GM18909 (cell line): Measurements from ENCODE around the gene SMIM1.
"Not testable (repeated sequence)": the region's sequence is repeated elsewhere in the genome, so short reads cannot be mapped to it uniquely, and the experiment has no call there.

Experiments used
- ATAC-seq: cut with Tn5 transposase; IDR thresholded peaks from one replicate; pipeline ENCODE4 v1.9.1; 2021; ENCODE audit warnings: mild to moderate bottlenecking; ENCODE audit not compliant: unreplicated experiment, poor library complexity

Gene SMIM1

DNA sequence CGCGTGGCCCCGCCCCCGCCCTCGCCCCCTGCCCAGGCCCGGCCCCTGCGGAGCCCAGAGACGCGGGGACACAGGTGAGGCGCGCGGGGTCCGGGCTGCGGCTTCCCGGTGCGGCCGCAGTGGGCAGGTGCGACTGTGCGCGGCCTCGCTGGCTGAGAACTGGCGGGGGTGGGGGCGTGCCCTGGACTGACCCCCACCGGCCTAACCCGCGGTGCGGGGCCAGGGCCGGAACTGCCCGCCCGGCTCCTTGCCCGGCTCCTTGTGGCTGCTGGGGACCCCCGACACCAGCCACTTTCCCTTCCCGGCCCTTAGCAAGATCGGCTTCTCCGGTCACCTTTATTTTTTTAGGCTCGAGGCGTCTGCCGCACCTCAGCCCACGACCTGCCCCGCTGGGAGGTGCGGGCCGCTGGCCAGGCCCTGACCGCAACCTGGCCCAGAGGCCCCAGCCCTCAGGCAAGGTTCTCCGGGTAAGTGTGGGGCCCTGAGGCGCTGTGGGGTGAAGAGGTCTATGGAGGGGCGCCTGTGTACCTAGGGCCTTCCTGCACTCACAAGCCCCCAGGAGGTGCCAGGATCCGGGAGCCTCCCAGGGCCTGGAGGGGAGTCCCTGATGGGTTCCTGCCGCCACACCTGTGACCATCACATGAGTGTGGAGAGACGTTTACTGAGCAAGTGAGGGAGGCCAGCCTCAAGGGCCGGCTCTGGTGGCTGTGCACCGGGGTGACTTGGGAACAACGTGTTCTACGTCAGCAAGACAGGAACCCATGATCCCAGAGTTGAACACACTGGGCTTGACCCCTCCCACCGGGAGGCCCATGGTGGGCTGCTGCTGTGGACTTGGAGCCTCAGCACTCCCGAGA is at the start of gene SMIM1:
TSS of gene SMIM1 (plus strand) at position 35 of the 857 bp plus-strand sequence. CDS start 2,625 bp downstream, outside the sequence.
- ATAC-seq, result peak; percentile 24

DNA sequence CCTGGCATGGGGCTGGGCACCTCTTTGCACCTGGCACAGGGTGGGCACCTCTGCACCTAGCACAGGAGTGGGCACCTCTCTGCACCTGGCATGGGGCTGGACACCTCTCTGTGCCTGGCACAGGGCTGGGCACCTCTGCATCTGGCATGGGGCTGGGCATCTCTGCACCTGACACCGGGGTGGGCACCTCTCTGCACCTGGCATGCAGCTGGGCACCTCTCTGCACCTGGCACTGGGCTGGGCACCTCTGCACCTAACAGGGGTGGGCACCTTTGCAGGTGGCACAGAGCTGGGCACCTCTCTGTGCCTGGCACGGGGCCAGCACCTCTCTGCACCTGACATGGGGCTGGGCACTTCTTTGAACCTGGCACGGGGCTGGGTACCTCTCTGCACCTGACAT is 49.7 kb upstream of the SMIM1 start:
- ATAC-seq, result no peak

GRCh38 chr1:3724416-3725030 is 48.0 kb upstream of the SMIM1 start:
- ATAC-seq, result not testable (repeated sequence)

GRCh38 chr1:3725366-3725765 is 47.2 kb upstream of the SMIM1 start:
- no peak for ATAC-seq

GRCh38 chr1:3727042-3727824 is 45.3 kb upstream of the SMIM1 start:
- ATAC-seq, result no peak

GRCh38 chr1:3727825-3728776 is 44.4 kb upstream of the SMIM1 start:
- ATAC-seq, result no peak

GRCh38 chr1:3729594-3730542 is 42.7 kb upstream of the SMIM1 start:
- ATAC-seq, result no peak

- no peak for ATAC-seq
These were observed 41.9 kb upstream of the SMIM1 start for GRCh38 chr1:3730543-3731247.

DNA sequence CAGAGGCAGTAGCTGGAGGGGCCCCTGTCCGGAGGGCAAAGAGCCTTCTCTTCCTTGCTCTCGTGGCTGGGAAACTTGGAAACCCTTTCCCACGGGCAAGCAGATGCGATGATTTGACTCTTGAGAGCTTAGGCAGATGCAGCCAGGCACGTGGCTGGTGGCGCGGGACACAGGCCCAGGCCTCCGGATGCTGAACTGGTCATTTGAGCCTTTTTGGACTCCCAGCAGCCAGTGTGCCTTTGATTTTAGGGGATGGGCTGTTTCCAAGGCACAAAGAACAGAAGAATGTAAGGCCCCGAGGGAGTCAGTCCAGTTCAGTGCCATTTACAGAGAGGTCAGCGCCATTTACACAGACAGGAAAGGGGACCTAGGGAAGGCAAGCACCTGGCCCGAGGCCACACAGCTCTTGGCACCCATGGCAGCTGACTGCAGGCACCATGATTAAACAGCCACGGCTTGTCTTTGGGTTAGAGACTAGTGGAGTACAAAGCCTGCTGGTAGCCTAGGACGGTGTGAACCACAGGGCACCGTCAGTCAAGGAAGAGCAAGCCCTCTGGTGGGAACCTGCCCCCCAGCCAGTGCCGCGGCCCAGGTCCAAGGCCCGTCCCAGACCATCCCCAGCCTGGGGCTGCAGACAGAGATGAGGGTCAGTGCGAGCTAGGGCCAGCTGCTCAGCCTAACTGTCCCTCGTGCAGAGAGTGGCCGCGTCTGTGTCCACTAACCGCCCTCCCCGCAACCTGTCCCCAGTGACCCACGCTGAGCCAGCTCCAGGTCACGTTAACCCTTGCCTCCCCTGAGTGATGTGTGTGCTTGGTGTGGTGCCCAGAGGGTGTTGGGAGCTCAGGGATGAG is 40.7 kb upstream of the SMIM1 start:
- ATAC-seq, result no peak

DNA sequence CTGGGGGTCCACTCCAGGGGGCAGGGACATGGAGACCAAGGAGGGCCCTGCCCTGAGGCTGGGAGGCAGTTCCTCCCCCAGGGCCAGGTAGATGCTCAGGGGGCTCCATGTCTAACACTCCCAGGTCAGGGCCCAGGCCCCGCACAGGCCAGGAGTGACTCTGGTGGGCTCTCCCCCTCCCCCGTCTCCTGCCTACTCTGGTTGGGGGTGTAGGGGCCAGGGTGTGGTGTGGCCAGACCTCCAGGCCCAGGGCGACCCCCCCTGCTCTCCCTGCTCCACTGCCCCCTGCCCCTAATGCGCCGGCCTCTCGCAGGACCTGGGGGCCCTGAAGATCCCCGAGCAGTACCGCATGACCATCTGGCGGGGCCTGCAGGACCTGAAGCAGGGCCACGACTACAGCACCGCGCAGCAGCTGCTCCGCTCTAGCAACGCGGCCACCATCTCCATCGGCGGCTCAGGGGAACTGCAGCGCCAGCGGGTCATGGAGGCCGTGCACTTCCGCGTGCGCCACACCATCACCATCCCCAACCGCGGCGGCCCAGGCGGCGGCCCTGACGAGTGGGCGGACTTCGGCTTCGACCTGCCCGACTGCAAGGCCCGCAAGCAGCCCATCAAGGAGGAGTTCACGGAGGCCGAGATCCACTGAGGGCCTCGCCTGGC is 40.0 kb upstream of the SMIM1 start:
- ATAC-seq, result no peak

DNA sequence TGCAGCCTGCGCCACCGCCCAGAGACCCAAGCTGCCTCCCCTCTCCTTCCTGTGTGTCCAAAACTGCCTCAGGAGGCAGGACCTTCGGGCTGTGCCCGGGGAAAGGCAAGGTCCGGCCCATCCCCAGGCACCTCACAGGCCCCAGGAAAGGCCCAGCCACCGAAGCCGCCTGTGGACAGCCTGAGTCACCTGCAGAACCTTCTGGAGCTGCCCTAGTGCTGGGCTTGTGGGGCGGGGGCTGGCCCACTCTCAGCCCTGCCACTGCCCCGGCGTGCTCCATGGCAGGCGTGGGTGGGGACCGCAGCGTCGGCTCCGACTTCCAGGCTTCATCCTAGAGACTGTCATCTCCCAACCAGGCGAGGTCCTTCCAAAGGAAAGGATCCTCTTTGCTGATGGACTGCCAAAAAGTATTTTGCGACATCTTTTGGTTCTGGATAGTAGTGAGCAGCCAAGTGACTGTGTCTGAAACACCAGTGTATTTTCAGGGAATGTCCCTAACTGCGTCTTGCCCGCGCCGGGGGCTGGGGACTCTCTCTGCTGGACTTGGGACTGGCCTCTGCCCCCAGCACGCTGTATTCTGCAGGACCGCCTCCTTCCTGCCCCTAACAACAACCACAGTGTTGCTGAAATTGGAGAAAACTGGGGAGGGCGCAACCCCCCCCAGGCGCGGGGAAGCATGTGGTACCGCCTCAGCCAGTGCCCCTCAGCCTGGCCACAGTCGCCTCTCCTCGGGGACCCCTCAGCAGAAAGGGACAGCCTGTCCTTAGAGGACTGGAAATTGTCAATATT is 39.3 kb upstream of the SMIM1 start:
- no peak for ATAC-seq

GRCh38 chr1:3733883-3734589 is 38.5 kb upstream of the SMIM1 start:
- no peak for ATAC-seq

DNA sequence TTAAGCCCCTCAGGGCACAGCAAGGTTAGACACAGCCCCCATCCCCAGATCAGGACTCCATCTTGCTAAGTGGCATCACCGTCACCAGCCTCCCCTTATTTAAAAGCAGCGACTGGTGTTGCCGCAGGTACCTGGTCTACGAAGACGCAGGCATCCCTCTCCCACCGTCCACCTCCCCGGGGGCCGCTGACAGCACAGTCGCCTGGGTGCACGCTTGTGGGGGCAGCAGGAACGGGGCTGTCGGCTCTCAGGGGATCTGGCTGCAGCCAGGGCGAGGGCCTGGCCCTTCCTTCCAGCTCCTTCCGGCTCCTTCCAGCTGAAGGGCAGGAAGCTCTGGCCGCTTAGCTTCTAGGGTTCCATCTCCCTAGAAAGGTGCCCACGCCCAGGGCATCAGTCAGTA is 37.9 kb upstream of the SMIM1 start:
- ATAC-seq, result no peak

DNA sequence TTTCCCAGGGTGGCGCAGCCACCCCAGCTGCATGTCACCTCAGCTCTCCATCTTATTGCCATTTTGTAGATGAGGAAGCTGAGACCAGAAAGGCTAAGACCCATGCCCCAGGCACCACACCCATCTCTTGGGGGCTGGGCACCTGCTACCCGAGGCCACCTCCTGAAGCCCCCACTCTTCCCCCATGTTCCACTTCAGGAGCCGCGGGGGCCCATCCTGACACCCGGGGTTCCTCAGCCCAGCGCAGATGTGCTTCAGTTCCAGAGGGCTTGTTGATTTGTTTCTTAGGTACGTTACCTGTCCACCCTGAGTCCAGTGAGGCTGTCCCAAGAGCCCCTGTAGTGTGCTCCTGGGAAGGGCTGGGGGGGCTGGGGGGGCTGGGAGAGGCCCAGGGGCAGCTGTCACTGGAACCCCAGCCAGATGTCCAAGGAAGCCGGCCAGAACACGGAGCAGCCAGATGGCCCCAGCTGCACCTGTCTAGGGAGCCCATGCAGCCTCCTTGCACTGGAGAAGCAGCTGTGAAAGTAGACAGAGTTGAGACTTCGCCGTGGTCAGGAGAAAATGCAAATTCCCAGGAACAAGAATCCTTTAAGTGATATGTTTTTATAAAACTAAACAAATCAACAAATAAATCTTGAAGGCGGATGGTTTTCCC is 37.4 kb upstream of the SMIM1 start:
- no peak for ATAC-seq

DNA sequence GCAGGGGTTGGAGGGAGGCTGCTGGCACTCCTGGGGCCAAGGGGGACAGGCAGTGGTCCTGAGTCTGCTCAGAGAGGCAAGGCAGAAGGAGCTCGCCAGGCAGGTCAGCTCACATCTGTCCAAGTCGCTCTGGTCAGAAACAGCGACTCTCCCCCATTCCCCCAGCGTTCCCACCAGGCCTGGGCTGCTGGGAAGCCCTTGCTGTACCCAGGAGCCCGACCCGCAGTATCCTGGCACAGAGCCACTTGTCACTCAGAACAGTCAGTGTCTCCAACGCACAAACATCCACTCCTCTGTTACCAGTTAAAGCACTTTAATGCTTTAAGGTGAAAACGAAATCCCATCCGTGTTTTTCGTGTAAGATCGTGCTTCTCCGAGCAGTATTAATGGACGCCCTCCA is 36.9 kb upstream of the SMIM1 start:
- ATAC-seq, result no peak
